ENCODE measurements around the gene PLXNB2.

PLXNB2 gene

GRCh38 chr22:50347157-50347556 lies 39.7 kb upstream of the PLXNB2 start:
- ChIA-PET POLR2A (no interaction called here), CTCF (no interaction called here)
- H3K36me3 ChIP-seq (ENCODE audit: control insufficient read depth in 2 of 2, insufficient read depth in 1 of 2, low read length in 2 of 2): peaks cover 4 to 29% of the 10 kb centered on the region in 2 experiments; a peak in 2 of 3 replicates
- no peak overlapping the region for H3K27ac ChIP-seq (ENCODE audit: extremely low read depth, low read depth, low read length)
- no peak overlapping the region for H3K4me3 ChIP-seq (ENCODE audit: low read depth, low read length)
- no peaks in the 10 kb centered on the region for H3K9me3 ChIP-seq (ENCODE audit: control insufficient read depth, insufficient read depth, low read depth, low read length)
- TF ChIP-seq ZNF133 (tag by site-specific recombination; IDR thresholded peaks at IDR 0.05) (no peak), ZNF132 (tag by site-specific recombination; IDR thresholded peaks at IDR 0.05; ENCODE audit: borderline replicate concordance) (no peak), PRDM2 (tag by site-specific recombination; IDR thresholded peaks at IDR 0.05; ENCODE audit: borderline replicate concordance) (no peak), PRDM1 (tag by site-specific recombination; IDR thresholded peaks at IDR 0.05) (peak; percentile 68), ZBTB6 (tag by site-specific recombination; IDR thresholded peaks at IDR 0.05) (no peak)
- H3K4me1 ChIP-seq (ENCODE audit: control insufficient read depth, insufficient read depth, low read length): no peaks in the 10 kb centered on the region

GRCh38 chr22:50346470-50346869 lies 39.0 kb upstream of the PLXNB2 start:
- CTCF ChIA-PET: interaction anchor here (0.6 kb wide), 1 partner anchor 20 kb away, joined by 3 read pairs; no protein-coding TSS in a partner anchor
- Histone ChIP-seq H3K36me3 (ENCODE audit: control insufficient read depth in 2 of 2, insufficient read depth in 1 of 2, low read length in 2 of 2) (peaks cover 4 to 27% of the 10 kb centered on the region in 2 experiments; a peak in 2 of 3 replicates), H3K4me1 (ENCODE audit: control insufficient read depth, insufficient read depth, low read length) (no peaks in the 10 kb centered on the region), H3K4me3 (ENCODE audit: low read depth, low read length) (no peak overlapping the region), H3K9me3 (ENCODE audit: control insufficient read depth, insufficient read depth, low read depth, low read length) (no peaks in the 10 kb centered on the region), H3K27ac (ENCODE audit: extremely low read depth, low read depth, low read length) (no peak overlapping the region)
- POLR2A ChIA-PET: no interaction called here
- TF ChIP-seq ZNF391 (tag by site-specific recombination; IDR thresholded peaks at IDR 0.05; ENCODE audit: borderline replicate concordance, low read depth) (no peak), ZBTB26 (tag by site-specific recombination; optimal IDR thresholded peaks at IDR 0.05) (no peak), PATZ1 (tag by site-specific recombination; IDR thresholded peaks at IDR 0.05) (peak; percentile 68; the same call in 1 of the 2 replicates), ZBTB10 (tag by site-specific recombination; IDR thresholded peaks at IDR 0.05) (peak; percentile 77), GLIS1 (tag by site-specific recombination; IDR thresholded peaks at IDR 0.05) (peak; percentile 70), ZNF280C (tag by site-specific recombination; IDR thresholded peaks at IDR 0.05) (no peak), GLIS2 (tag by site-specific recombination; IDR thresholded peaks at IDR 0.05) (peak; percentile 34; the same call in 1 of the 2 replicates), ZNF433 (tag by site-specific recombination; IDR thresholded peaks at IDR 0.05; ENCODE audit: low read depth) (no peak), ZNF16 (tag by site-specific recombination; IDR thresholded peaks at IDR 0.05; ENCODE audit: low read depth) (no peak)

All from HEK293 (cell line).